Endodermal cell (in vitro differentiated cells): ENCODE results near the gene SFMBT2. TPM values are rescaled to one million over a fixed set of nuclear protein-coding genes. Genes with fewer than 3 reads are reported as not detected.

Source experiments
- DNase-seq: peaks from one replicate; pipeline ENCODE4 v3.0.0-alpha.2; 2017
- H3K27ac ChIP-seq: 2 replicates; pipeline ENCODE4 v1.5.1; 2013; ENCODE audit warnings: mild to moderate bottlenecking, low read depth, low read length, moderate library complexity
- H3K27me3 ChIP-seq: 2 replicates; pipeline ENCODE4 v1.6.1; 2013; ENCODE audit warnings: mild to moderate bottlenecking, low read length, moderate library complexity; ENCODE audit not compliant: insufficient read depth, control insufficient read depth, poor library complexity, severe bottlenecking
- H3K36me3 ChIP-seq: 2 replicates; pipeline ENCODE4 v1.7.0; 2013; ENCODE audit warnings: mild to moderate bottlenecking, low read length, moderate library complexity; ENCODE audit not compliant: control insufficient read depth, insufficient read depth
- H3K4me1 ChIP-seq: one replicate; pipeline ENCODE4 v1.7.0; 2013; ENCODE audit warnings: low read length; ENCODE audit not compliant: control insufficient read depth, insufficient read depth
- H3K4me3 ChIP-seq: 2 replicates; pipeline ENCODE4 v1.5.1; 2013; ENCODE audit warnings: mild to moderate bottlenecking, low read length, moderate library complexity
- H3K9ac ChIP-seq: 2 replicates; pipeline ENCODE4 v1.6.1; 2013; ENCODE audit warnings: mild to moderate bottlenecking, low read length, moderate library complexity; ENCODE audit not compliant: poor library complexity, severe bottlenecking; ENCODE audit errors: extremely low read depth
- H3K9me3 ChIP-seq: 2 replicates; pipeline ENCODE4 v1.6.1; 2013; ENCODE audit warnings: mild to moderate bottlenecking, low read length, moderate library complexity; ENCODE audit not compliant: control insufficient read depth
- H3K27ac Mint-ChIP-seq: 2 replicates; pipeline ENCODE4 v1.8.0; 2020; ENCODE audit warnings: mixed read lengths
- H3K27me3 Mint-ChIP-seq: 2 replicates; pipeline ENCODE4 v1.8.0; 2021; ENCODE audit warnings: mild to moderate bottlenecking, mixed read lengths; ENCODE audit not compliant: insufficient read depth
- H3K36me3 Mint-ChIP-seq: 2 replicates; pipeline ENCODE4 v1.8.0; 2020; ENCODE audit warnings: low read depth, mixed read lengths
- H3K4me1 Mint-ChIP-seq: 2 replicates; pipeline ENCODE4 v1.8.0; 2020; ENCODE audit warnings: mixed read lengths
- H3K4me3 Mint-ChIP-seq: 2 replicates; pipeline ENCODE4 v1.8.0; 2020; ENCODE audit warnings: mild to moderate bottlenecking, moderate library complexity, mixed read lengths
- H3K9me3 Mint-ChIP-seq: 2 replicates; pipeline ENCODE4 v1.8.0; 2020; ENCODE audit warnings: mild to moderate bottlenecking, mixed read lengths
- CTCF ChIP-seq: fragments of 200-600 bp; sonication (generic); conservative IDR thresholded peaks from 2 replicates; pipeline ENCODE4 v1.5.0; 2021; ENCODE audit warnings: antibody characterized with exemption, mild to moderate bottlenecking
- WGBS, 2 experiments: methylation state at CpG; one replicate each; pipeline versions ENCODE4 v1.1.5 to v1.1.7; 2013; ENCODE audit warnings: missing lambda C conversion rate in 2 of 2, mixed read lengths in 1 of 2; ENCODE audit not compliant: insufficient coverage in 1 of 2, insufficient read length in 1 of 2; 5-methylcytosine and 5-hydroxymethylcytosine counted together
- total RNA-seq, 2 donors: library from RNA; stranded (reverse); fragmentation: NEBNext Ultra II Directional in 1 of 2; extraction: Animal tissue kit (Norgen Biotek cat#: 25700) in 1 of 2; gene quantifications; 2 replicates in 1 of 2; 3 replicates in 1 of 2; pipeline ENCODE4 v1.2.1, GENCODE V29; 2021

Gene SFMBT2
- total RNA-seq, 2 donors from 2014 or later = 3.9 to 5.3 TPM

GRCh38 chr10:7319632-7320031 lies 91.2 kb downstream of the SFMBT2 start:
- H3K9me3 ChIP-seq = peaks cover 6% of the 10 kb centered on the region
- Mint-ChIP-seq H3K27ac (no peak overlapping the region), H3K36me3 (no peaks in the 10 kb centered on the region), H3K4me3 (no peak overlapping the region), H3K9me3 (peaks cover 6% of the 10 kb centered on the region), H3K27me3 (no peaks in the 10 kb centered on the region), H3K4me1 (no peaks in the 10 kb centered on the region)
- H3K9ac ChIP-seq = no peak overlapping the region
- TF ChIP-seq CTCF = no peak
- H3K36me3 ChIP-seq = no peaks in the 10 kb centered on the region
- no peak for DNase-seq
- no peak overlapping the region for H3K27ac ChIP-seq
- H3K4me1 ChIP-seq = no peaks in the 10 kb centered on the region
- H3K27me3 ChIP-seq = no peaks in the 10 kb centered on the region
- H3K4me3 ChIP-seq = no peak overlapping the region

GRCh38 chr10:7318836-7319235 lies 92.0 kb downstream of the SFMBT2 start:
- Histone ChIP-seq H3K36me3 (no peaks in the 10 kb centered on the region), H3K4me3 (no peak overlapping the region), H3K27ac (no peak overlapping the region), H3K27me3 (no peaks in the 10 kb centered on the region), H3K9me3 (peaks cover 6% of the 10 kb centered on the region), H3K9ac (no peak overlapping the region), H3K4me1 (no peaks in the 10 kb centered on the region)
- DNase-seq = no peak
- H3K4me1 Mint-ChIP-seq = no peaks in the 10 kb centered on the region
- WGBS, 2 experiments = 93 to 96% methylated on average over 6 to 9 of the region's 9 CpGs
- H3K4me3 Mint-ChIP-seq = no peak overlapping the region
- no peaks in the 10 kb centered on the region for H3K36me3 Mint-ChIP-seq
- H3K9me3 Mint-ChIP-seq = peaks cover 6% of the 10 kb centered on the region
- no peak overlapping the region for H3K27ac Mint-ChIP-seq
- no peaks in the 10 kb centered on the region for H3K27me3 Mint-ChIP-seq
- no peak for TF ChIP-seq CTCF

- no peak for TF ChIP-seq CTCF
- H3K4me1 Mint-ChIP-seq = no peaks in the 10 kb centered on the region
- no peaks in the 10 kb centered on the region for H3K36me3 Mint-ChIP-seq
- WGBS, 2 experiments = 86 to 92% methylated on average over 2 to 4 of the region's 4 CpGs
- H3K27me3 Mint-ChIP-seq = no peaks in the 10 kb centered on the region
- no peaks in the 10 kb centered on the region for H3K4me1 ChIP-seq
- H3K4me3 Mint-ChIP-seq = no peak overlapping the region
- H3K9me3 ChIP-seq = peaks cover 6% of the 10 kb centered on the region
- H3K9me3 Mint-ChIP-seq = peaks cover 6% of the 10 kb centered on the region
- H3K27me3 ChIP-seq = no peaks in the 10 kb centered on the region
- no peak overlapping the region for H3K27ac Mint-ChIP-seq
- H3K4me3 ChIP-seq = no peak overlapping the region
- DNase-seq = no peak
- no peak overlapping the region for H3K9ac ChIP-seq
- no peaks in the 10 kb centered on the region for H3K36me3 ChIP-seq
- no peak overlapping the region for H3K27ac ChIP-seq
These were observed 92.9 kb downstream of the SFMBT2 start for GRCh38 chr10:7317786-7318446.
